ENCODE measurements around the gene UBB.
"Not testable (repeated sequence)": the region's sequence is repeated elsewhere in the genome, so short reads cannot be mapped to it uniquely, and the experiment has no call there.

The UBB gene

GRCh38 chr17:16378636-16379282 is 2.1 kb upstream of the UBB start:
- DNase-seq: no peak

GRCh38 chr17:16379654-16380053 is 1.2 kb upstream of the UBB start:
- no peak for DNase-seq

GRCh38 chr17:16381496-16381820 is 567 bp downstream of the UBB start:
- no peak for DNase-seq

- DNase-seq: no peak
These were observed 2.3 kb downstream of the UBB start for GRCh38 chr17:16383216-16383615.

- DNase-seq: no peak
These were observed 2.9 kb downstream of the UBB start for GRCh38 chr17:16383772-16384287.

- no peak for DNase-seq
These were observed 3.7 kb downstream of the UBB start for GRCh38 chr17:16384557-16384956.

GRCh38 chr17:16386126-16386507 is 5.2 kb downstream of the UBB start:
- DNase-seq: not testable (repeated sequence)

- DNase-seq: no peak
These were observed 10.6 kb downstream of the UBB start for GRCh38 chr17:16391451-16391850.

- not testable (repeated sequence) for DNase-seq
These were observed 11.6 kb downstream of the UBB start for GRCh38 chr17:16392491-16392890.

GRCh38 chr17:16395887-16396286 is 15.0 kb downstream of the UBB start:
- not testable (repeated sequence) for DNase-seq

GRCh38 chr17:16396693-16397092 is 15.8 kb downstream of the UBB start:
- DNase-seq: not testable (repeated sequence)

GRCh38 chr17:16398270-16399267 is 17.7 kb downstream of the UBB start:
- DNase-seq: no peak

GRCh38 chr17:16403847-16404246 is 23.0 kb downstream of the UBB start:
- not testable (repeated sequence) for DNase-seq

- no peak for DNase-seq
These were observed 26.1 kb downstream of the UBB start for GRCh38 chr17:16406742-16407674.

GRCh38 chr17:16407911-16408588 is 27.2 kb downstream of the UBB start:
- peak; percentile 91 for DNase-seq

- DNase-seq: peak; percentile 53
These were observed 34.4 kb downstream of the UBB start, which contains the start of gene TRPV2 for GRCh38 chr17:16415031-16415924. Gene TRPV2, plus strand, starts transcription at chr17:16415571. Its CDS starts 2,098 bp downstream, at chr17:16417669.

GRCh38 chr17:16417399-16417798 is 36.5 kb downstream of the UBB start:
- no peak for DNase-seq

- DNase-seq: no peak
These were observed 37.2 kb downstream of the UBB start for GRCh38 chr17:16417896-16418684.

GRCh38 chr17:16418685-16419068 is 37.8 kb downstream of the UBB start:
- DNase-seq: no peak
